ENCODE data around the gene CENPA.

Gene CENPA

GRCh38 chr2:26768759-26769088, 17.1 kb upstream of the CENPA start:
- Mint-ChIP-seq H3K9me3 (no peaks in the 10 kb centered on the region), H3K4me3 (no peak overlapping the region), H3K27ac (no peak overlapping the region), H3K4me1 (peaks cover 31 to 62% of the 10 kb centered on the region in 2 donors), H3K27me3 (no peaks in the 10 kb centered on the region), H3K36me3 (peaks cover 13 to 27% of the 10 kb centered on the region in 2 donors)
- no peak for ATAC-seq (replicated peaks)
- DNase-seq = no peak

- H3K27me3 Mint-ChIP-seq = no peaks in the 10 kb centered on the region
- peaks cover 13 to 27% of the 10 kb centered on the region in 2 donors for H3K36me3 Mint-ChIP-seq
- DNase-seq (no peak), ATAC-seq (replicated peaks) (no peak)
- H3K27ac Mint-ChIP-seq = no peak overlapping the region
- peaks cover 31 to 62% of the 10 kb centered on the region in 2 donors for H3K4me1 Mint-ChIP-seq
- H3K4me3 Mint-ChIP-seq = no peak overlapping the region
- no peaks in the 10 kb centered on the region for H3K9me3 Mint-ChIP-seq
Measured at GRCh38 chr2:26769089-26769761, 16.6 kb upstream of the CENPA start.

GRCh38 chr2:26770986-26771586, 14.8 kb upstream of the CENPA start:
- H3K4me1 Mint-ChIP-seq = peaks cover 18 to 46% of the 10 kb centered on the region in 2 donors
- no peaks in the 10 kb centered on the region for H3K27me3 Mint-ChIP-seq
- no peak overlapping the region for H3K4me3 Mint-ChIP-seq
- H3K36me3 Mint-ChIP-seq = peaks cover 19 to 39% of the 10 kb centered on the region in 2 donors
- no peak for DNase-seq
- no peaks in the 10 kb centered on the region for H3K9me3 Mint-ChIP-seq
- no peak overlapping the region for H3K27ac Mint-ChIP-seq
- ATAC-seq (replicated peaks) = peak; percentile 33 to 57

- Mint-ChIP-seq H3K4me3 (no peak overlapping the region), H3K9me3 (no peaks in the 10 kb centered on the region), H3K27me3 (no peaks in the 10 kb centered on the region), H3K4me1 (peaks cover 18 to 39% of the 10 kb centered on the region in 2 donors), H3K36me3 (peaks cover 25 to 50% of the 10 kb centered on the region in 2 donors), H3K27ac (no peak overlapping the region)
- DNase-seq (no peak), ATAC-seq (replicated peaks) (no peak)
Measured at GRCh38 chr2:26772064-26773001, 13.5 kb upstream of the CENPA start.

GRCh38 chr2:26776195-26776800, 9.6 kb upstream of the CENPA start:
- Mint-ChIP-seq H3K4me3 (no peak overlapping the region), H3K36me3 (peaks cover 40 to 65% of the 10 kb centered on the region in 2 donors), H3K27me3 (no peaks in the 10 kb centered on the region), H3K27ac (peak overlapping the region; percentile 56), H3K9me3 (no peaks in the 10 kb centered on the region), H3K4me1 (peaks cover 8 to 14% of the 10 kb centered on the region in 2 donors)
- ATAC-seq (replicated peaks) (no peak), DNase-seq (no peak)

- ATAC-seq (replicated peaks) = no peak
- no peak overlapping the region for H3K27ac Mint-ChIP-seq
Measured at GRCh38 chr2:26778098-26778497, 7.8 kb upstream of the CENPA start.

GRCh38 chr2:26778507-26778906, 7.3 kb upstream of the CENPA start:
- no peaks in the 10 kb centered on the region for H3K4me1 Mint-ChIP-seq
- no peaks in the 10 kb centered on the region for H3K9me3 Mint-ChIP-seq
- ATAC-seq (replicated peaks) = no peak
- H3K4me3 Mint-ChIP-seq = no peak overlapping the region
- H3K27ac Mint-ChIP-seq = no peak overlapping the region
- H3K36me3 Mint-ChIP-seq = peaks cover 34 to 59% of the 10 kb centered on the region in 2 donors
- no peaks in the 10 kb centered on the region for H3K27me3 Mint-ChIP-seq
- no peak for DNase-seq

More at GRCh38 chr2:26778098-26778497, 7.8 kb upstream of the CENPA start:
- Mint-ChIP-seq H3K4me1 (no peaks in the 10 kb centered on the region), H3K9me3 (no peaks in the 10 kb centered on the region), H3K4me3 (no peak overlapping the region), H3K27me3 (no peaks in the 10 kb centered on the region), H3K36me3 (peaks cover 34 to 59% of the 10 kb centered on the region in 2 donors)
- no peak for DNase-seq

GRCh38 chr2:26780203-26780760, 5.6 kb upstream of the CENPA start:
- Mint-ChIP-seq H3K9me3 (no peaks in the 10 kb centered on the region), H3K36me3 (peaks cover 26 to 54% of the 10 kb centered on the region in 2 donors), H3K4me3 (no peak overlapping the region), H3K27ac (no peak overlapping the region), H3K27me3 (no peaks in the 10 kb centered on the region), H3K4me1 (peaks cover under 1 to 4% of the 10 kb centered on the region in 2 donors)
- no peak for DNase-seq
- ATAC-seq (replicated peaks) = no peak

- Mint-ChIP-seq H3K4me3 (no peak overlapping the region), H3K9me3 (no peaks in the 10 kb centered on the region), H3K4me1 (peaks cover 7 to 14% of the 10 kb centered on the region in 2 donors), H3K27ac (no peak overlapping the region), H3K36me3 (peaks cover 17 to 31% of the 10 kb centered on the region in 2 donors), H3K27me3 (peaks cover 5 to 12% of the 10 kb centered on the region in 2 donors)
- DNase-seq (no peak), ATAC-seq (replicated peaks) (no peak)
Measured at GRCh38 chr2:26782876-26783704, 2.8 kb upstream of the CENPA start.

- Mint-ChIP-seq H3K4me3 (peak overlapping the region in 1 of 2 donors; percentile 82), H3K27ac (no peak overlapping the region), H3K4me1 (peaks cover 7 to 14% of the 10 kb centered on the region in 2 donors), H3K9me3 (no peaks in the 10 kb centered on the region), H3K36me3 (peaks cover 11 to 19% of the 10 kb centered on the region in 2 donors), H3K27me3 (peaks cover 13 to 17% of the 10 kb centered on the region in 2 donors)
- no peak for ATAC-seq (replicated peaks)
- no peak for DNase-seq
Measured at GRCh38 chr2:26784570-26785234, 1.2 kb upstream of the CENPA start.

- DNase-seq = no peak
- H3K27ac Mint-ChIP-seq = no peak overlapping the region
Measured at GRCh38 chr2:26786207-26787028, 562 bp downstream of the CENPA start.

GRCh38 chr2:26792720-26793119, 6.9 kb downstream of the CENPA start:
- peaks cover 8 to 9% of the 10 kb centered on the region in 2 donors for H3K27me3 Mint-ChIP-seq
- DNase-seq (no peak), ATAC-seq (replicated peaks) (no peak)
- no peak overlapping the region for H3K4me3 Mint-ChIP-seq
- peaks cover 4% of the 10 kb centered on the region in 2 donors for H3K9me3 Mint-ChIP-seq
- no peak overlapping the region for H3K27ac Mint-ChIP-seq
- H3K36me3 Mint-ChIP-seq = peaks cover 0 to 2% of the 10 kb centered on the region in 2 donors
- H3K4me1 Mint-ChIP-seq = no peaks in the 10 kb centered on the region

More at GRCh38 chr2:26786207-26787028, 562 bp downstream of the CENPA start:
- Mint-ChIP-seq H3K9me3 (peaks cover 2 to 4% of the 10 kb centered on the region in 2 donors), H3K4me1 (peaks cover 7 to 14% of the 10 kb centered on the region in 2 donors), H3K36me3 (peaks cover 2 to 3% of the 10 kb centered on the region in 2 donors), H3K4me3 (peak overlapping the region; percentile 74 to 82), H3K27me3 (peaks cover 13 to 17% of the 10 kb centered on the region in 2 donors)
- peak in 1 of 2 donors; percentile 5 for ATAC-seq (replicated peaks)
